HEK293 (cell line): ENCODE results near the gene RSPH3.

Experiments
- CTCF ChIA-PET: fragments of 350-600 bp; formaldehyde crosslinking; extraction: SDS; loops from one replicate; lab custom pipeline; 2021; ENCODE audit warnings: antibody characterized with exemption; lab: Yijun Ruan, JAX
- POLR2A ChIA-PET: fragments of 300-600 bp; formaldehyde crosslinking; extraction: SDS; loops from one replicate; lab custom pipeline; 2020; ENCODE audit warnings: antibody characterized with exemption, inconsistent platforms; lab: Yijun Ruan, JAX
- H3K27ac ChIP-seq: fragments of 200-500 bp; sonication (Bioruptor generic); 2 replicates; pipeline ENCODE4 v1.5.1; 2014; ENCODE audit warnings: low read depth, low read length, control low read depth, inconsistent platforms; ENCODE audit errors: extremely low read depth
- H3K36me3 ChIP-seq, 2 experiments: fragments of 200-500 bp in 1 of 2; sonication (Bioruptor generic) in 1 of 2; 1 replicate in 1 of 2; 2 replicates in 1 of 2; pipeline ENCODE4 v1.5.1; 2014 to 2017; ENCODE audit warnings: inconsistent platforms in 2 of 2, low read length in 2 of 2; ENCODE audit not compliant: control insufficient read depth in 2 of 2, insufficient read depth in 1 of 2
- H3K4me1 ChIP-seq: fragments of 200-500 bp; sonication (Bioruptor generic); 2 replicates; pipeline ENCODE4 v1.5.1; 2014; ENCODE audit warnings: mild to moderate bottlenecking, low read length, inconsistent platforms; ENCODE audit not compliant: control insufficient read depth, insufficient read depth
- H3K4me3 ChIP-seq: 2 replicates; pipeline ENCODE4 v1.5.1; 2011; ENCODE audit warnings: low read depth, mild to moderate bottlenecking, control low read depth, low read length, moderate library complexity
- H3K9me3 ChIP-seq: fragments of 200-500 bp; sonication (Bioruptor generic); 2 replicates; pipeline ENCODE4 v1.5.1; 2014; ENCODE audit warnings: low read depth, low read length, inconsistent platforms; ENCODE audit not compliant: control insufficient read depth, insufficient read depth
- FEZF1 ChIP-seq: fragments of 450-650 bp; formaldehyde crosslinking; IDR thresholded peaks from 2 replicates; pipeline ENCODE4 v1.5.1; 2016; ENCODE audit warnings: missing biosample characterization, missing genetic modification characterization
- KLF1 ChIP-seq: fragments of 450-650 bp; formaldehyde crosslinking; IDR thresholded peaks from 2 replicates; pipeline ENCODE4 v1.5.1; 2016; ENCODE audit warnings: missing biosample characterization, missing genetic modification characterization
- KLF8 ChIP-seq: fragments of 450-650 bp; formaldehyde crosslinking; IDR thresholded peaks from 2 replicates; pipeline ENCODE4 v1.5.1; 2016; ENCODE audit warnings: missing biosample characterization, missing genetic modification characterization
- SETDB1 ChIP-seq: IDR thresholded peaks from one replicate; pipeline ENCODE4 v1.6.1; 2017; ENCODE audit warnings: mild to moderate bottlenecking, low read length, moderate library complexity, mixed read lengths; ENCODE audit not compliant: insufficient read length
- SP2 ChIP-seq: fragments of 450-650 bp; formaldehyde crosslinking; IDR thresholded peaks from 2 replicates; pipeline ENCODE4 v1.5.1; 2016; ENCODE audit warnings: missing biosample characterization, missing genetic modification characterization
- ZBTB21 ChIP-seq: fragments of 450-650 bp; formaldehyde crosslinking; IDR thresholded peaks from 2 replicates; pipeline ENCODE4 v1.5.1; 2017; ENCODE audit warnings: missing biosample characterization, missing genetic modification characterization
- ZFP37 ChIP-seq: fragments of 450-650 bp; formaldehyde crosslinking; IDR thresholded peaks from 2 replicates; pipeline ENCODE4 v1.5.1; 2016; ENCODE audit warnings: missing biosample characterization, missing genetic modification characterization
- ZFP41 ChIP-seq: fragments of 450-650 bp; formaldehyde crosslinking; IDR thresholded peaks from 2 replicates; pipeline ENCODE4 v1.5.1; 2016; ENCODE audit warnings: missing biosample characterization, missing genetic modification characterization, borderline replicate concordance
- ZNF16 ChIP-seq: fragments of 450-650 bp; formaldehyde crosslinking; IDR thresholded peaks from 2 replicates; pipeline ENCODE4 v1.5.1; 2016; ENCODE audit warnings: low read depth, missing biosample characterization, missing genetic modification characterization
- ZNF311 ChIP-seq: fragments of 450-650 bp; formaldehyde crosslinking; IDR thresholded peaks from 2 replicates; pipeline ENCODE4 v1.5.1; 2017; ENCODE audit warnings: missing biosample characterization, missing genetic modification characterization, borderline replicate concordance
- ZNF394 ChIP-seq: fragments of 450-650 bp; formaldehyde crosslinking; IDR thresholded peaks from 2 replicates; pipeline ENCODE4 v1.5.1; 2016; ENCODE audit warnings: missing biosample characterization, missing genetic modification characterization, mild to moderate bottlenecking, moderate library complexity, borderline replicate concordance
- ZNF426 ChIP-seq: fragments of 450-650 bp; formaldehyde crosslinking; IDR thresholded peaks from 2 replicates; pipeline ENCODE4 v1.5.1; 2017; ENCODE audit warnings: missing biosample characterization, missing genetic modification characterization, mild to moderate bottlenecking, inconsistent platforms, moderate library complexity
- ZNF433 ChIP-seq: fragments of 450-650 bp; formaldehyde crosslinking; IDR thresholded peaks from 2 replicates; pipeline ENCODE4 v1.5.1; 2016; ENCODE audit warnings: missing biosample characterization, missing genetic modification characterization, low read depth
- ZNF544 ChIP-seq: fragments of 450-650 bp; formaldehyde crosslinking; IDR thresholded peaks from 2 replicates; pipeline ENCODE4 v1.5.0; 2017; ENCODE audit warnings: missing biosample characterization, missing genetic modification characterization
- ZNF624 ChIP-seq: fragments of 450-650 bp; formaldehyde crosslinking; IDR thresholded peaks from 2 replicates; pipeline ENCODE4 v1.5.1; 2017; ENCODE audit warnings: missing biosample characterization, missing genetic modification characterization
- ZNF76 ChIP-seq: fragments of 450-650 bp; formaldehyde crosslinking; IDR thresholded peaks from 2 replicates; pipeline ENCODE4; 2016; ENCODE audit warnings: low read depth, missing biosample characterization, missing genetic modification characterization, borderline replicate concordance
- ZNF843 ChIP-seq: fragments of 450-650 bp; formaldehyde crosslinking; IDR thresholded peaks from 2 replicates; pipeline ENCODE4 v1.5.1; 2016; ENCODE audit warnings: missing biosample characterization, missing genetic modification characterization
- TF ChIP-seq, protein P1 (sequence below): fragments of 450-650 bp; formaldehyde crosslinking; IDR thresholded peaks from 2 replicates; pipeline ENCODE4 v1.5.1; 2016; ENCODE audit warnings: missing biosample characterization, missing genetic modification characterization
- TF ChIP-seq, protein P2 (sequence below): fragments of 450-650 bp; formaldehyde crosslinking; IDR thresholded peaks from 2 replicates; pipeline ENCODE4 v1.5.1; 2016; ENCODE audit warnings: missing biosample characterization, missing genetic modification characterization
- TF ChIP-seq, protein P3 (sequence below): fragments of 450-650 bp; formaldehyde crosslinking; IDR thresholded peaks from 2 replicates; pipeline ENCODE4 v1.5.1; 2016; ENCODE audit warnings: missing biosample characterization, missing genetic modification characterization
- TF ChIP-seq, protein P4 (sequence below): fragments of 450-650 bp; formaldehyde crosslinking; IDR thresholded peaks from 2 replicates; pipeline ENCODE4 v1.5.1; 2016; ENCODE audit warnings: missing biosample characterization, missing genetic modification characterization

RSPH3 gene

DNA sequence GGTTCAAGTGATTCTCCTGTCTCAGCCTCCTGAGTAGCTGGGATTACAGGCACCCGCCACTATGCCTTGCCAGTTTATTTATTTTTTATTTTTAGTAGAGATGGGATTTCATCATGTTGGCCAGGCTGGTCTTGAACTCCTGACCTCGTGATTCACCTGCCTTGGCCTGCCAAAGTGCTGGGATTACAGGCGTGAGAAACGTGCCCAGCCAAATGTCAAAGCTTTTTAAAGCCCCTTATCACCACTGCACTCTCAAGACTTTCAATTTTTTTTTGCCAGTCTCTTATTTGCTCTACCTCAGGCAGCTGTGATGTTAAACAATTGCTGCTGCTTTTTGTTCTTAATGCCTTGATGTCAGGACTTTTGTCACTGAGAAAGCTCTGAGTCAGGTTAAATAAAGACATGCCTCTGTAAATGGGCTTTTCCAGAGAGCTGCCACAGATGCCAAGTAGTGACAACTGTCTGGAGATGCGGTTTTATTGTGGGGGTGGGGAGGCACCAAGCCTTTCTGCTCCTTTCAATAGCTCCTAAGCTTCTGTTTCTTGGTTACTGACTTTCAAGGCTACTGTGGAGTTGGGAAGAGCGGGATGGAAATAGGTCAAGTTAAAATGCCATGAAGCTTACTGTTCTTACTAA is 29.2 kb downstream of the RSPH3 start:
- Histone ChIP-seq H3K36me3 (peaks cover 4 to 7% of the 10 kb centered on the region in 2 experiments; a peak in 2 of 3 replicates), H3K27ac (no peak overlapping the region), H3K4me1 (no peaks in the 10 kb centered on the region), H3K4me3 (no peak overlapping the region), H3K9me3 (no peaks in the 10 kb centered on the region)
- CTCF ChIA-PET: interaction anchor here (0.7 to 6.4 kb wide), 19 partner anchors 9 to 757 kb away, joined by 3 to 81 read pairs (median 5); no protein-coding TSS in a partner anchor
- no peak for TF ChIP-seq ZNF16 (tag by site-specific recombination)
- no peak for TF ChIP-seq FEZF1 (tag by site-specific recombination)
- no peak for TF ChIP-seq ZNF433 (tag by site-specific recombination)
- no peak for TF ChIP-seq SP2
- TF ChIP-seq ZNF843 (tag by site-specific recombination): no peak
- TF ChIP-seq, protein P1, sequence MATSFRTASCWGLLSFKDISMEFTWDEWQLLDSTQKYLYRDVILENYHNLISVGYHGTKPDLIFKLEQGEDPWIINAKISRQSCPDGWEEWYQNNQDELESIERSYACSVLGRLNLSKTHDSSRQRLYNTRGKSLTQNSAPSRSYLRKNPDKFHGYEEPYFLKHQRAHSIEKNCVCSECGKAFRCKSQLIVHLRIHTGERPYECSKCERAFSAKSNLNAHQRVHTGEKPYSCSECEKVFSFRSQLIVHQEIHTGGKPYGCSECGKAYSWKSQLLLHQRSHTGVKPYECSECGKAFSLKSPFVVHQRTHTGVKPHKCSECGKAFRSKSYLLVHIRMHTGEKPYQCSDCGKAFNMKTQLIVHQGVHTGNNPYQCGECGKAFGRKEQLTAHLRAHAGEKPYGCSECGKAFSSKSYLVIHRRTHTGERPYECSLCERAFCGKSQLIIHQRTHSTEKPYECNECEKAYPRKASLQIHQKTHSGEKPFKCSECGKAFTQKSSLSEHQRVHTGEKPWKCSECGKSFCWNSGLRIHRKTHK (tag by site-specific recombination): no peak
- TF ChIP-seq ZBTB21 (tag by site-specific recombination): no peak
- TF ChIP-seq ZNF76 (tag by site-specific recombination): no peak
- TF ChIP-seq ZNF624 (tag by site-specific recombination): no peak
- no peak for TF ChIP-seq KLF8 (tag by site-specific recombination)
- TF ChIP-seq, protein P2, sequence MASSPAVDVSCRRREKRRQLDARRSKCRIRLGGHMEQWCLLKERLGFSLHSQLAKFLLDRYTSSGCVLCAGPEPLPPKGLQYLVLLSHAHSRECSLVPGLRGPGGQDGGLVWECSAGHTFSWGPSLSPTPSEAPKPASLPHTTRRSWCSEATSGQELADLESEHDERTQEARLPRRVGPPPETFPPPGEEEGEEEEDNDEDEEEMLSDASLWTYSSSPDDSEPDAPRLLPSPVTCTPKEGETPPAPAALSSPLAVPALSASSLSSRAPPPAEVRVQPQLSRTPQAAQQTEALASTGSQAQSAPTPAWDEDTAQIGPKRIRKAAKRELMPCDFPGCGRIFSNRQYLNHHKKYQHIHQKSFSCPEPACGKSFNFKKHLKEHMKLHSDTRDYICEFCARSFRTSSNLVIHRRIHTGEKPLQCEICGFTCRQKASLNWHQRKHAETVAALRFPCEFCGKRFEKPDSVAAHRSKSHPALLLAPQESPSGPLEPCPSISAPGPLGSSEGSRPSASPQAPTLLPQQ (tag by site-specific recombination): no peak
- TF ChIP-seq, protein P3, sequence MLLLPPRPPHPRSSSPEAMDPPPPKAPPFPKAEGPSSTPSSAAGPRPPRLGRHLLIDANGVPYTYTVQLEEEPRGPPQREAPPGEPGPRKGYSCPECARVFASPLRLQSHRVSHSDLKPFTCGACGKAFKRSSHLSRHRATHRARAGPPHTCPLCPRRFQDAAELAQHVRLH (tag by site-specific recombination): no peak
- POLR2A ChIA-PET: interaction anchor here (3.0 kb wide), 1 partner anchor 29 kb away, joined by 8 read pairs; the partner anchor contains the start of gene RSPH3

DNA sequence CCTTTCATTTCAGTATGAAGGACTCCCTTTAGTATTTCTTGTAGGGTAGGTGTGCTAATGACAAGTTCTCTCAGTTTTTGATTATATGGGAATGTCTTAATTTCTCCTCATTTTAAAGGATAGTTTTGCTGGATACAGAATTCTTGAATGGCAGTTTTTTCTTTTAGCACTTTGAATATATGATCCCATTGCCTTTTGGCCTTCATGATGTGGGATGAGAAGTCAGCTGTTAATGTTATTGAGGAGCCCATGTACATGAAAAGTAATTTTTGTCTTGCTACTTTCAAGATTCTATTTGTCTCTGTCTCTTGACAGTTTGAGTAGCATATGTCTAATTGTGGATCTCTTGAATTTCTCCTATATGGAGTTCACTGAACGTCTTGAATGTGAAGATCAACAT is 30.9 kb downstream of the RSPH3 start:
- H3K27ac ChIP-seq: no peak overlapping the region
- POLR2A ChIA-PET: interaction anchor here (1.6 kb wide), 1 partner anchor 99 kb away, joined by 3 read pairs; no protein-coding TSS in a partner anchor
- H3K36me3 ChIP-seq: no peaks in the 10 kb centered on the region
- H3K9me3 ChIP-seq: no peaks in the 10 kb centered on the region
- TF ChIP-seq SETDB1 (peak; percentile 85), ZNF426 (no peak), ZNF16 (tag by site-specific recombination) (no peak)
- H3K4me1 ChIP-seq: no peaks in the 10 kb centered on the region
- CTCF ChIA-PET: interaction anchor here (1.4 kb wide), 1 partner anchor 135 kb away, joined by 4 read pairs; no protein-coding TSS in a partner anchor
- no peak overlapping the region for H3K4me3 ChIP-seq

DNA sequence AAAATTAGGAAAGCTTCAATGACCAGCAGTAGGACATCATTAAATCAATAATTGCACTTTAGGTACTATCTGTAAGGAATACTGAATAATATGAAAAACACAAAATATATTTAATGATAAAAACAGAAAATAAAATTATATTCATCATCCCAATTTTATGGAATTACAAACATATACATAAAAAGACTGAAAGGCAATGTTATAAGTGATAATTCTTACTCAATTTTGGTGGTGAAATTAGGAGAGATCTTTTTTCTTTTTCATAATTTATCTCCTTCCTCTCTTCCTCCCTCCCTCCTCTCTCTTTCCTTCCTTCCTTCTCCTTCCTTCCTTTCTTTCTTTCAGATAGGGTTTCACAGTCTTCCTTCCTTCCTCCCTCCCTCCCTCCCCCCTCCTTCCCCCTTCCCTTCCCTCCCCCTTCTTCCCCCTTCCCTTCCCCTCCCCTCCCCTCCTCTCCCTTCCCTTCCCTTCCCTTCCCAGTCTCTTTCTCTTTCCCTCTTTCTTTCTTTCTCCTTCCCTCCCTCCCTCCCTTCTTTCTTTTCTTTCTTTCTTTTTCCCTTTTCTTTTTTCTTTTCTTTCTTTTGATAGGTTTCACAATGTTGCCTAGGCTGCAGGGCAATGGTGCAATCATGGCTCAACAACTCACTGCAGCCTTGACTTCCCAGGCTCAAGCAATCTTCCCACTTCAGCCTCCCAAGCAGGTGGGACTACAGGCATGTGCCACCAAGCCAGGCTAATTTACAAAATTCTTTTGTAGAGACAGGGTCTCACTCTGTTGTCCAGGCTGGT is 36.8 kb downstream of the RSPH3 start:
- no peaks in the 10 kb centered on the region for H3K9me3 ChIP-seq
- ChIA-PET CTCF (interaction anchor here (0.6 to 2.2 kb wide), 2 partner anchors 9 to 210 kb away, joined by 3 to 9 read pairs; no protein-coding TSS in a partner anchor), POLR2A (no interaction called here)
- H3K36me3 ChIP-seq: no peaks in the 10 kb centered on the region
- no peak overlapping the region for H3K27ac ChIP-seq
- H3K4me1 ChIP-seq: no peaks in the 10 kb centered on the region
- H3K4me3 ChIP-seq: no peak overlapping the region
- TF ChIP-seq ZFP37 (tag by site-specific recombination) (no peak), KLF1 (tag by site-specific recombination) (no peak), ZNF394 (tag by site-specific recombination) (no peak), ZFP41 (tag by site-specific recombination) (no peak), ZNF544 (tag by site-specific recombination) (no peak), ZNF311 (tag by site-specific recombination) (no peak), FEZF1 (tag by site-specific recombination) (no peak)
- TF ChIP-seq, protein P4, sequence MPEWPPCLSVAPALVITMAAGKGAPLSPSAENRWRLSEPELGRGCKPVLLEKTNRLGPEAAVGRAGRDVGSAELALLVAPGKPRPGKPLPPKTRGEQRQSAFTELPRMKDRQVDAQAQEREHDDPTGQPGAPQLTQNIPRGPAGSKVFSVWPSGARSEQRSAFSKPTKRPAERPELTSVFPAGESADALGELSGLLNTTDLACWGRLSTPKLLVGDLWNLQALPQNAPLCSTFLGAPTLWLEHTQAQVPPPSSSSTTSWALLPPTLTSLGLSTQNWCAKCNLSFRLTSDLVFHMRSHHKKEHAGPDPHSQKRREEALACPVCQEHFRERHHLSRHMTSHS: no peak
